ENCODE measurements around the gene CPNE8. TPM values are rescaled to one million over a fixed set of nuclear protein-coding genes. Genes with fewer than 3 reads are reported as not detected.

Gene CPNE8
- total and polyA plus RNA-seq, 2 experiments from 2014 or later, result 5.9 to 14.5 TPM

DNA sequence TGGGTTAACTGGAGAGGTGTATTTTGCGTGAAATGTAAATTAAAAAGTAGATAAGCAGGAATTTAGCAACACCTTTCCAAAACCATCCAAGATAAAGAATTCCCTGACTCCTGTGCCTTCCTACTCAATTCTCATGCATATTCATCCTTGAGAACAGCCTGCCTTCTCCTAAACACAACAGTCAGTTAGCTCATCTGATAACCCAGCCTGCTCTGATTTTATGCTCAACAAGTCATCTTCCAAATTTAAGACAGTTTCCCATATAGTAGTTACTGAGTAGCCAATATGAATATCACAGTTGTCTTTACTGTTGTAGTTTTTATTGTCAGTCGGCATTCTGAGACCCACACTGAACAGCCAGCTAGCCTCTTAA is 27.1 kb downstream of the CPNE8 start:
- Histone ChIP-seq H3K9me2 (replicated peaks; ENCODE audit: insufficient read depth) (no peaks in the 10 kb centered on the region), H3K9me3 (ENCODE audit: low read depth) (no peaks in the 10 kb centered on the region), H3K36me3 (replicated peaks; ENCODE audit: insufficient read depth, low read depth) (no peaks in the 10 kb centered on the region), H3K79me2 (peaks cover 29% of the 10 kb centered on the region), H3K4me1 (ENCODE audit: insufficient read depth) (peaks cover 7% of the 10 kb centered on the region), H3K4me3 (no peak overlapping the region), H2AFZ (no peak overlapping the region), H3K27ac (no peak overlapping the region), H4K20me1 (ENCODE audit: insufficient read depth, poor library complexity, severe bottlenecking) (no peaks in the 10 kb centered on the region), H3K4me2 (no peak overlapping the region), H3K27me3 (no peaks in the 10 kb centered on the region)
- DNase-seq (ENCODE audit: low spot score), result no peak
- no peak for TF ChIP-seq EZH2phosphoT487 (IDR thresholded peaks at IDR 0.05; ENCODE audit: low read depth, severe bottlenecking, unreplicated experiment)
- no peak for TF ChIP-seq CTCF (IDR thresholded peaks at IDR 0.05; ENCODE audit: poor library complexity)
- TF ChIP-seq EZH2 (IDR thresholded peaks at IDR 0.05; ENCODE audit: borderline replicate concordance), result no peak
- 84% methylated on average over 2 of the region's 2 CpGs for WGBS (ENCODE audit: low lambda C conversion rate, missing lambda C conversion rate)

DNA sequence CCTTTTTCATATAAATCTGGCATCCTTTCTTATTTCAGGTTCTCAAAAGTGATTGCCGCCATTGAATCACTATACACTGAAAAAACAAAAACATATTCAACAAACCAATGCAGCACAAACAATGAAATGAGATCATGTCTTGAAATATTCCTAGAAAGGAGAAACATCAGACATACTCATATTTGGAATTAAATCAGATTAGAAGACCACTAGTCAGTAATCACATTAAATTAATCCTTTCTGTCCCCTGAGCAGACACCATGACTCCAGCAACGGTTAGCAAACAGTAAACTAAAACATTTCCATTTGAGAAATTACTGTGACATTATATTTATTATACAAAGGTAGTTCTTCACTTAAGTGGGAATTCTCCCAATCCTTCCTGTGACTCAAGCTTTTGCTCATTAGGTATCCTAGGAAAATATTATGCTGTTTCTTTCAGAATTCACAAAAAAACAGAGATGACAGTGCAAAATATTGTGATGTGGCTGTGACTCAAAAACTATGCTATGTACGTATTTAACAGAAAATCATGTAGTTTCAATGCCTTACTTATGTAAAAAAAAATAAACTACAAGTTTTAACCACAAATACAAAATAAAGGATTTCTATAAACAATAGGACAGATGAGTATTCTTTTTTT is 29.7 kb downstream of the CPNE8 start:
- Histone ChIP-seq H3K9me2 (replicated peaks; ENCODE audit: insufficient read depth) (no peaks in the 10 kb centered on the region), H3K27me3 (no peaks in the 10 kb centered on the region), H4K20me1 (ENCODE audit: insufficient read depth, poor library complexity, severe bottlenecking) (no peaks in the 10 kb centered on the region), H3K4me1 (ENCODE audit: insufficient read depth) (peaks cover 6% of the 10 kb centered on the region), H3K79me2 (peaks cover 16% of the 10 kb centered on the region), H3K9me3 (ENCODE audit: low read depth) (no peaks in the 10 kb centered on the region), H2AFZ (no peak overlapping the region), H3K4me2 (no peak overlapping the region), H3K27ac (no peak overlapping the region), H3K4me3 (no peak overlapping the region), H3K36me3 (replicated peaks; ENCODE audit: insufficient read depth, low read depth) (no peaks in the 10 kb centered on the region)
- no peak for DNase-seq (ENCODE audit: low spot score)
- TF ChIP-seq EZH2phosphoT487 (IDR thresholded peaks at IDR 0.05; ENCODE audit: low read depth, severe bottlenecking, unreplicated experiment) (no peak), CTCF (IDR thresholded peaks at IDR 0.05; ENCODE audit: poor library complexity) (no peak), EZH2 (IDR thresholded peaks at IDR 0.05; ENCODE audit: borderline replicate concordance) (no peak)
- WGBS (ENCODE audit: low lambda C conversion rate, missing lambda C conversion rate), result 95% methylated on average over 3 of the region's 3 CpGs

GRCh38 chr12:38872561-38872960 is 32.8 kb downstream of the CPNE8 start:
- no peaks in the 10 kb centered on the region for H3K36me3 ChIP-seq (replicated peaks; ENCODE audit: insufficient read depth, low read depth)
- no peaks in the 10 kb centered on the region for H3K4me1 ChIP-seq (ENCODE audit: insufficient read depth)
- no peak overlapping the region for H2AFZ ChIP-seq
- no peaks in the 10 kb centered on the region for H3K27me3 ChIP-seq
- H3K27ac ChIP-seq, result no peak overlapping the region
- peaks cover 6% of the 10 kb centered on the region for H3K79me2 ChIP-seq
- H3K9me3 ChIP-seq (ENCODE audit: low read depth), result no peaks in the 10 kb centered on the region
- H4K20me1 ChIP-seq (ENCODE audit: insufficient read depth, poor library complexity, severe bottlenecking), result no peaks in the 10 kb centered on the region
- H3K4me2 ChIP-seq, result no peak overlapping the region
- no peaks in the 10 kb centered on the region for H3K9me2 ChIP-seq (replicated peaks; ENCODE audit: insufficient read depth)
- H3K4me3 ChIP-seq, result no peak overlapping the region
- no peak for DNase-seq (ENCODE audit: low spot score)
- TF ChIP-seq CTCF (IDR thresholded peaks at IDR 0.05; ENCODE audit: poor library complexity) (no peak), EZH2 (IDR thresholded peaks at IDR 0.05; ENCODE audit: borderline replicate concordance) (no peak), EZH2phosphoT487 (IDR thresholded peaks at IDR 0.05; ENCODE audit: low read depth, severe bottlenecking, unreplicated experiment) (no peak)

All from hepatocyte (in vitro differentiated cells).